ENCODE measurements around the gene KLK7. TPM values are rescaled to one million over a fixed set of nuclear protein-coding genes. Genes with fewer than 3 reads are reported as not detected.

Gene KLK7
- total and polyA plus RNA-seq, 2 donors = 0.52 to 5.0 TPM

- Histone ChIP-seq H3K9me3 (ENCODE audit: control insufficient read depth in 2 of 2, insufficient read depth in 1 of 2, low read length in 1 of 2) (no peaks in the 10 kb centered on the region), H3K27ac (ENCODE audit: low read depth in 1 of 2, low read length in 1 of 2) (no peak overlapping the region), H3K4me1 (ENCODE audit: control insufficient read depth in 2 of 2, insufficient read depth in 2 of 2, low read length in 2 of 2) (no peaks in the 10 kb centered on the region), H3K36me3 (ENCODE audit: control insufficient read depth in 2 of 2, insufficient read depth in 2 of 2, low read length in 1 of 2) (no peaks in the 10 kb centered on the region), H3K27me3 (ENCODE audit: control insufficient read depth in 2 of 2, insufficient read depth in 1 of 2, low read length in 1 of 2) (no peaks in the 10 kb centered on the region), H3K4me3 (ENCODE audit: low read length in 2 of 2) (no peak overlapping the region)
- no peak for DNase-seq (ENCODE audit: low read depth in 6 of 9, low spot score in 9 of 9)
- WGBS = 94% methylated on average over 6 of the region's 6 CpGs
Measured at GRCh38 chr19:50963381-50963780, 20.3 kb downstream of the KLK7 start.

- no peaks in the 10 kb centered on the region for H3K4me1 ChIP-seq (ENCODE audit: control insufficient read depth in 2 of 2, insufficient read depth in 2 of 2, low read length in 2 of 2)
- WGBS = 97% methylated on average over 1 of the region's 1 CpG
- no peak for DNase-seq (ENCODE audit: low read depth in 6 of 9, low spot score in 9 of 9)
- H3K27me3 ChIP-seq (ENCODE audit: control insufficient read depth in 2 of 2, insufficient read depth in 1 of 2, low read length in 1 of 2) = no peaks in the 10 kb centered on the region
- no peaks in the 10 kb centered on the region for H3K36me3 ChIP-seq (ENCODE audit: control insufficient read depth in 2 of 2, insufficient read depth in 2 of 2, low read length in 1 of 2)
- H3K4me3 ChIP-seq (ENCODE audit: low read length in 2 of 2) = no peak overlapping the region
- no peak overlapping the region for H3K27ac ChIP-seq (ENCODE audit: low read depth in 1 of 2, low read length in 1 of 2)
- H3K9me3 ChIP-seq (ENCODE audit: control insufficient read depth in 2 of 2, insufficient read depth in 1 of 2, low read length in 1 of 2) = no peaks in the 10 kb centered on the region
Measured at GRCh38 chr19:50962245-50962644, 21.5 kb downstream of the KLK7 start.

GRCh38 chr19:50959731-50960500, 23.8 kb downstream of the KLK7 start:
- WGBS = 72% methylated on average over 8 of the region's 9 CpGs
- H3K9me3 ChIP-seq (ENCODE audit: control insufficient read depth in 2 of 2, insufficient read depth in 1 of 2, low read length in 1 of 2) = no peaks in the 10 kb centered on the region
- no peaks in the 10 kb centered on the region for H3K36me3 ChIP-seq (ENCODE audit: control insufficient read depth in 2 of 2, insufficient read depth in 2 of 2, low read length in 1 of 2)
- DNase-seq (ENCODE audit: low read depth in 6 of 9, low spot score in 9 of 9) = no peak
- H3K27ac ChIP-seq (ENCODE audit: low read depth in 1 of 2, low read length in 1 of 2) = no peak overlapping the region
- no peak overlapping the region for H3K4me3 ChIP-seq (ENCODE audit: low read length in 2 of 2)
- H3K4me1 ChIP-seq (ENCODE audit: control insufficient read depth in 2 of 2, insufficient read depth in 2 of 2, low read length in 2 of 2) = no peaks in the 10 kb centered on the region
- no peaks in the 10 kb centered on the region for H3K27me3 ChIP-seq (ENCODE audit: control insufficient read depth in 2 of 2, insufficient read depth in 1 of 2, low read length in 1 of 2)

- Histone ChIP-seq H3K4me1 (ENCODE audit: control insufficient read depth in 2 of 2, insufficient read depth in 2 of 2, low read length in 2 of 2) (no peaks in the 10 kb centered on the region), H3K27ac (ENCODE audit: low read depth in 1 of 2, low read length in 1 of 2) (no peak overlapping the region), H3K36me3 (ENCODE audit: control insufficient read depth in 2 of 2, insufficient read depth in 2 of 2, low read length in 1 of 2) (no peaks in the 10 kb centered on the region), H3K4me3 (ENCODE audit: low read length in 2 of 2) (no peak overlapping the region), H3K9me3 (ENCODE audit: control insufficient read depth in 2 of 2, insufficient read depth in 1 of 2, low read length in 1 of 2) (no peaks in the 10 kb centered on the region), H3K27me3 (ENCODE audit: control insufficient read depth in 2 of 2, insufficient read depth in 1 of 2, low read length in 1 of 2) (no peaks in the 10 kb centered on the region)
- DNase-seq (ENCODE audit: low read depth in 6 of 9, low spot score in 9 of 9) = no peak
- WGBS = 77% methylated on average over 8 of the region's 8 CpGs
Measured at GRCh38 chr19:50957587-50957986, 26.1 kb downstream of the KLK7 start.

GRCh38 chr19:50952910-50953309, 30.8 kb downstream of the KLK7 start, which contains the start of gene KLK5:
Gene KLK5 (minus strand): TSS chr19:50953038. CDS start chr19:50952657, 381 bp downstream.
- Histone ChIP-seq H3K4me3 (ENCODE audit: low read length in 2 of 2) (no peak within 1 kb of the TSS), H3K9me3 (ENCODE audit: control insufficient read depth in 2 of 2, insufficient read depth in 1 of 2, low read length in 1 of 2) (no peaks in the 10 kb centered on the region), H3K27ac (ENCODE audit: low read depth in 1 of 2, low read length in 1 of 2) (no peak within 1 kb of the TSS), H3K36me3 (ENCODE audit: control insufficient read depth in 2 of 2, insufficient read depth in 2 of 2, low read length in 1 of 2) (no peaks in the 10 kb centered on the region), H3K4me1 (ENCODE audit: control insufficient read depth in 2 of 2, insufficient read depth in 2 of 2, low read length in 2 of 2) (no peaks in the 10 kb centered on the region), H3K27me3 (ENCODE audit: control insufficient read depth in 2 of 2, insufficient read depth in 1 of 2, low read length in 1 of 2) (peaks cover 0 to 2% of the 10 kb centered on the region in 2 donors)
- WGBS = 29% methylated on average over 7 of the region's 7 CpGs
- DNase-seq (ENCODE audit: low read depth in 6 of 9, low spot score in 9 of 9) = no peak

GRCh38 chr19:50949861-50950260, 33.9 kb downstream of the KLK7 start:
- Histone ChIP-seq H3K27me3 (ENCODE audit: control insufficient read depth in 2 of 2, insufficient read depth in 1 of 2, low read length in 1 of 2) (peaks cover 0 to 2% of the 10 kb centered on the region in 2 donors), H3K36me3 (ENCODE audit: control insufficient read depth in 2 of 2, insufficient read depth in 2 of 2, low read length in 1 of 2) (no peaks in the 10 kb centered on the region), H3K9me3 (ENCODE audit: control insufficient read depth in 2 of 2, insufficient read depth in 1 of 2, low read length in 1 of 2) (no peaks in the 10 kb centered on the region), H3K27ac (ENCODE audit: low read depth in 1 of 2, low read length in 1 of 2) (no peak overlapping the region), H3K4me3 (ENCODE audit: low read length in 2 of 2) (no peak overlapping the region), H3K4me1 (ENCODE audit: control insufficient read depth in 2 of 2, insufficient read depth in 2 of 2, low read length in 2 of 2) (no peaks in the 10 kb centered on the region)
- no peak for DNase-seq (ENCODE audit: low read depth in 6 of 9, low spot score in 9 of 9)
- WGBS = 71% methylated on average over 19 of the region's 19 CpGs

GRCh38 chr19:50947123-50947522, 36.6 kb downstream of the KLK7 start:
- WGBS = 86% methylated on average over 4 of the region's 4 CpGs
- Histone ChIP-seq H3K36me3 (ENCODE audit: control insufficient read depth in 2 of 2, insufficient read depth in 2 of 2, low read length in 1 of 2) (no peaks in the 10 kb centered on the region), H3K4me3 (ENCODE audit: low read length in 2 of 2) (no peak overlapping the region), H3K27ac (ENCODE audit: low read depth in 1 of 2, low read length in 1 of 2) (no peak overlapping the region), H3K27me3 (ENCODE audit: control insufficient read depth in 2 of 2, insufficient read depth in 1 of 2, low read length in 1 of 2) (peaks cover 0 to 2% of the 10 kb centered on the region in 2 donors), H3K9me3 (ENCODE audit: control insufficient read depth in 2 of 2, insufficient read depth in 1 of 2, low read length in 1 of 2) (no peaks in the 10 kb centered on the region), H3K4me1 (ENCODE audit: control insufficient read depth in 2 of 2, insufficient read depth in 2 of 2, low read length in 2 of 2) (no peaks in the 10 kb centered on the region)
- DNase-seq (ENCODE audit: low read depth in 6 of 9, low spot score in 9 of 9) = no peak

GRCh38 chr19:50944795-50945194, 38.9 kb downstream of the KLK7 start:
- 66% methylated on average over 4 of the region's 4 CpGs for WGBS

GRCh38 chr19:50943074-50943828, 40.5 kb downstream of the KLK7 start:
- Histone ChIP-seq H3K9me3 (ENCODE audit: control insufficient read depth in 2 of 2, insufficient read depth in 1 of 2, low read length in 1 of 2) (peaks cover 0 to 3% of the 10 kb centered on the region in 2 donors), H3K4me1 (ENCODE audit: control insufficient read depth in 2 of 2, insufficient read depth in 2 of 2, low read length in 2 of 2) (no peaks in the 10 kb centered on the region), H3K27me3 (ENCODE audit: control insufficient read depth in 2 of 2, insufficient read depth in 1 of 2, low read length in 1 of 2) (no peaks in the 10 kb centered on the region), H3K27ac (ENCODE audit: low read depth in 1 of 2, low read length in 1 of 2) (no peak overlapping the region), H3K36me3 (ENCODE audit: control insufficient read depth in 2 of 2, insufficient read depth in 2 of 2, low read length in 1 of 2) (no peaks in the 10 kb centered on the region), H3K4me3 (ENCODE audit: low read length in 2 of 2) (no peak overlapping the region)
- WGBS = 91% methylated on average over 10 of the region's 10 CpGs
- DNase-seq (ENCODE audit: low read depth in 6 of 9, low spot score in 9 of 9) = no peak

More at GRCh38 chr19:50944795-50945194, 38.9 kb downstream of the KLK7 start:
- Histone ChIP-seq H3K9me3 (ENCODE audit: control insufficient read depth in 2 of 2, insufficient read depth in 1 of 2, low read length in 1 of 2) (no peaks in the 10 kb centered on the region), H3K27me3 (ENCODE audit: control insufficient read depth in 2 of 2, insufficient read depth in 1 of 2, low read length in 1 of 2) (peaks cover 0 to under 1% of the 10 kb centered on the region in 2 donors), H3K4me1 (ENCODE audit: control insufficient read depth in 2 of 2, insufficient read depth in 2 of 2, low read length in 2 of 2) (no peaks in the 10 kb centered on the region), H3K4me3 (ENCODE audit: low read length in 2 of 2) (no peak overlapping the region), H3K27ac (ENCODE audit: low read depth in 1 of 2, low read length in 1 of 2) (no peak overlapping the region), H3K36me3 (ENCODE audit: control insufficient read depth in 2 of 2, insufficient read depth in 2 of 2, low read length in 1 of 2) (no peaks in the 10 kb centered on the region)
- no peak for DNase-seq (ENCODE audit: low read depth in 6 of 9, low spot score in 9 of 9)
